ENCODE results near the gene HENMT1.

GRCh38 chr1:108624069-108624468 lies 36.8 kb downstream of the HENMT1 start:
- TF ChIP-seq TAF1 (IDR thresholded peaks at IDR 0.05; ENCODE audit: borderline replicate concordance, insufficient read depth, low read length) (no peak), POLR2AphosphoS5 (IDR thresholded peaks at IDR 0.05; ENCODE audit: low read depth, low read length) (no peak), REST (IDR thresholded peaks at IDR 0.05; ENCODE audit: insufficient read depth in 1 of 2, low read depth in 2 of 2, low read length in 2 of 2) (no peak), SIN3A (IDR thresholded peaks at IDR 0.05; ENCODE audit: borderline replicate concordance, insufficient read depth, low read length) (no peak)

Data from PFSK-1 (cell line).